HCT116 (cell line): ENCODE data around the gene CCDC179. TPM values are rescaled to one million over a fixed set of nuclear protein-coding genes. Genes with fewer than 3 reads are reported as not detected.

Source experiments
- total RNA-seq: library from RNA; stranded (reverse); gene quantifications from one replicate; pipeline ENCODE4 v1.2.1, GENCODE V29; 2021; ENCODE audit not compliant: unreplicated experiment

Gene CCDC179
- total RNA-seq, 1 experiment from 2014 or later, result not detected

Other genes with a start within 250 kb of the CCDC179 start
- gene FANCF, start 234.7 kb downstream of the CCDC179 start, total RNA-seq, result 5.2 TPM
- not detected for gene GAS2, start 193.9 kb downstream of the CCDC179 start, total RNA-seq
- 18.6 TPM for gene SVIP, start 30.7 kb downstream of the CCDC179 start, total RNA-seq